Mesothelial cell of epicardium (in vitro differentiated cells): ENCODE measurements around the gene TGIF2. TPM values are rescaled to one million over a fixed set of nuclear protein-coding genes. Genes with fewer than 3 reads are reported as not detected.
"Not testable (repeated sequence)": the region's sequence is repeated elsewhere in the genome, so short reads cannot be mapped to it uniquely, and the experiment has no call there.

Source experiments
- DNase-seq, 2 experiments: peaks; one replicate each; pipeline ENCODE4 v3.0.0; 2021; ENCODE audit warnings: low spot score in 2 of 2; ENCODE audit not compliant: unreplicated experiment in 2 of 2
- H3K27ac Mint-ChIP-seq: 2 replicates; pipeline ENCODE4 v1.8.0; 2021; ENCODE audit warnings: mixed read lengths
- H3K27me3 Mint-ChIP-seq: 2 replicates; pipeline ENCODE4 v1.8.0; 2021; ENCODE audit warnings: low read depth, mixed read lengths
- H3K36me3 Mint-ChIP-seq: 2 replicates; pipeline ENCODE4 v1.8.0; 2021; ENCODE audit warnings: mixed read lengths
- H3K4me1 Mint-ChIP-seq: 2 replicates; pipeline ENCODE4 v1.8.0; 2021; ENCODE audit warnings: mixed read lengths
- H3K4me3 Mint-ChIP-seq: 2 replicates; pipeline ENCODE4 v1.8.0; 2021; ENCODE audit warnings: mild to moderate bottlenecking, moderate library complexity, mixed read lengths
- H3K9me3 Mint-ChIP-seq: 2 replicates; pipeline ENCODE4 v1.8.0; 2021; ENCODE audit warnings: mixed read lengths
- CTCF ChIP-seq: fragments of 200-600 bp; sonication (generic); IDR thresholded peaks from one replicate; pipeline ENCODE4 v1.5.0; 2021; ENCODE audit warnings: antibody characterized with exemption; ENCODE audit not compliant: unreplicated experiment
- total RNA-seq: library from RNA; stranded (reverse); gene quantifications from 3 replicates; pipeline ENCODE4 v1.2.1, GENCODE V29; 2021

TGIF2 gene
- total RNA-seq, 1 donor from 2014 or later = 94.4 TPM

GRCh38 chr20:36632147-36632486 lies 58.7 kb downstream of the TGIF2 start:
- no peak for TF ChIP-seq CTCF
- Mint-ChIP-seq H3K9me3 (no peaks in the 10 kb centered on the region), H3K27me3 (no peaks in the 10 kb centered on the region), H3K36me3 (no peaks in the 10 kb centered on the region), H3K4me3 (no peak overlapping the region), H3K4me1 (no peaks in the 10 kb centered on the region), H3K27ac (no peak overlapping the region)
- no peak for DNase-seq

- H3K4me1 Mint-ChIP-seq = no peaks in the 10 kb centered on the region
- no peak for DNase-seq
- H3K27ac Mint-ChIP-seq = no peak overlapping the region
- H3K4me3 Mint-ChIP-seq = no peak overlapping the region
- H3K36me3 Mint-ChIP-seq = no peaks in the 10 kb centered on the region
- no peaks in the 10 kb centered on the region for H3K9me3 Mint-ChIP-seq
- TF ChIP-seq CTCF = no peak
- no peaks in the 10 kb centered on the region for H3K27me3 Mint-ChIP-seq
Measured at GRCh38 chr20:36632487-36633284, 59.3 kb downstream of the TGIF2 start.

- H3K4me3 Mint-ChIP-seq = no peak overlapping the region
- no peak for DNase-seq
- no peaks in the 10 kb centered on the region for H3K36me3 Mint-ChIP-seq
- H3K4me1 Mint-ChIP-seq = no peaks in the 10 kb centered on the region
- no peak overlapping the region for H3K27ac Mint-ChIP-seq
- no peak for TF ChIP-seq CTCF
- H3K9me3 Mint-ChIP-seq = no peaks in the 10 kb centered on the region
- no peaks in the 10 kb centered on the region for H3K27me3 Mint-ChIP-seq
Measured at GRCh38 chr20:36633285-36633772, 59.9 kb downstream of the TGIF2 start.

GRCh38 chr20:36634342-36634741 lies 60.9 kb downstream of the TGIF2 start:
- Mint-ChIP-seq H3K27ac (no peak overlapping the region), H3K27me3 (no peaks in the 10 kb centered on the region), H3K4me3 (no peak overlapping the region), H3K9me3 (no peaks in the 10 kb centered on the region), H3K4me1 (no peaks in the 10 kb centered on the region), H3K36me3 (no peaks in the 10 kb centered on the region)
- DNase-seq = no peak
- TF ChIP-seq CTCF = no peak

- H3K36me3 Mint-ChIP-seq, H3K4me1 Mint-ChIP-seq: not testable (repeated sequence)
Measured at GRCh38 chr20:36638876-36639400, 65.5 kb downstream of the TGIF2 start.

GRCh38 chr20:36641506-36641843 lies 68.1 kb downstream of the TGIF2 start:
- H3K4me1 Mint-ChIP-seq = no peaks in the 10 kb centered on the region
- no peak overlapping the region for H3K4me3 Mint-ChIP-seq
- H3K36me3 Mint-ChIP-seq = no peaks in the 10 kb centered on the region
- no peak for DNase-seq
- no peak overlapping the region for H3K27ac Mint-ChIP-seq
- TF ChIP-seq CTCF = no peak
- H3K27me3 Mint-ChIP-seq = no peaks in the 10 kb centered on the region
- no peaks in the 10 kb centered on the region for H3K9me3 Mint-ChIP-seq

More at GRCh38 chr20:36638876-36639400, 65.5 kb downstream of the TGIF2 start:
- DNase-seq, H3K27ac Mint-ChIP-seq, H3K27me3 Mint-ChIP-seq, H3K9me3 Mint-ChIP-seq, H3K4me3 Mint-ChIP-seq: not testable (repeated sequence)
